GM12864 (cell line): Measurements from ENCODE around the gene FOXP2.

ENCODE experiments used
- DNase-seq: peaks from one replicate; pipeline ENCODE4 v3.0.0-alpha.2; 2011; ENCODE audit warnings: low read depth
- H3K4me3 ChIP-seq: 2 replicates; pipeline ENCODE4 v1.5.1; 2011; ENCODE audit warnings: mild to moderate bottlenecking, low read depth, low read length, control low read depth
- CTCF ChIP-seq: IDR thresholded peaks from 2 replicates; pipeline ENCODE4 v1.5.1; 2011; ENCODE audit warnings: low read depth, mild to moderate bottlenecking, moderate library complexity, low read length, control low read depth, inconsistent platforms; ENCODE audit errors: missing control alignments

FOXP2 gene

GRCh38 chr7:114720725-114721124 lies 306.1 kb downstream of the FOXP2 start:
- DNase-seq = no peak
- TF ChIP-seq CTCF = no peak
- H3K4me3 ChIP-seq = no peak overlapping the region

GRCh38 chr7:114722562-114722961 lies 307.9 kb downstream of the FOXP2 start:
- TF ChIP-seq CTCF = no peak
- no peak overlapping the region for H3K4me3 ChIP-seq
- DNase-seq = no peak

GRCh38 chr7:114723308-114723707 lies 308.7 kb downstream of the FOXP2 start:
- no peak for TF ChIP-seq CTCF
- H3K4me3 ChIP-seq = no peak overlapping the region

GRCh38 chr7:114740095-114740494 lies 325.5 kb downstream of the FOXP2 start:
- no peak for TF ChIP-seq CTCF
- no peak for DNase-seq
- H3K4me3 ChIP-seq = no peak overlapping the region

More at GRCh38 chr7:114723308-114723707, 308.7 kb downstream of the FOXP2 start:
- no peak for DNase-seq

- no peak overlapping the region for H3K4me3 ChIP-seq
- DNase-seq = no peak
- TF ChIP-seq CTCF = no peak
Observed at GRCh38 chr7:114740941-114741340, 326.3 kb downstream of the FOXP2 start.

GRCh38 chr7:114741911-114742310 lies 327.3 kb downstream of the FOXP2 start:
- no peak for DNase-seq
- H3K4me3 ChIP-seq = no peak overlapping the region
- TF ChIP-seq CTCF = no peak
